Measurements from ENCODE around the gene CCNO. TPM values are rescaled to one million over a fixed set of nuclear protein-coding genes. Genes with fewer than 3 reads are reported as not detected.

CCNO gene
- total RNA-seq, 5 donors from 2014 or later (not counting 1 experiment from before 2014, with no cell fraction given), result 0.20 TPM; not detected in 4

DNA sequence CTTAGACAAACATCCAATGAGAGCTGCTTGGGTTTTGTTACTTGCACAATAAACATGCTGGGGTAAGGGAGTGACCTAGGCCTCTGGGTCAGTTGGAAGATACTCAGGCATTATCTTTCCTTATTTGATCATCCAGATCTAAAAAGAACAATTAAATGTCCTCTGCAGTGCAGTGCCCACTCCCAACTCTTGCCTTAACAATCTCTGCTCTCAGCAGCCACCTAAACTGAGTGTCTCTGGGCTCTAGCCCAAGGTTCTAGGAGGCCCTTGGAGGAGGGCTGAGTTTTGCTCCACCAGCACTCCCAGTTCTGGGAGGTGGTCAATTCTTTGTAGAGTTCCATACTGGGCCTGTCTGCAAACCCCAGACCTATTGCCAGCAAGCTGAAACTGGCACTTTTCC lies 8.1 kb downstream of the CCNO start:
- H3K4me1 Mint-ChIP-seq, result peaks cover 40 to 43% (median 42%) of the 10 kb centered on the region in 3 donors

GRCh38 chr5:55223812-55224240 lies 9.6 kb downstream of the CCNO start:
- no peaks in the 10 kb centered on the region for H3K36me3 Mint-ChIP-seq
- H3K36me3 ChIP-seq (ENCODE audit: control insufficient read depth in 2 of 2, extremely low read depth in 1 of 2, insufficient read depth in 1 of 2, low read length in 1 of 2), result no peaks in the 10 kb centered on the region
- WGBS (ENCODE audit: insufficient coverage), result no CpG with 5 or more reads among the region's 7 CpGs
- no peak overlapping the region for H3K4me3 ChIP-seq (ENCODE audit: control insufficient read depth in 1 of 2, extremely low read depth in 1 of 2, low read length in 1 of 2)
- peak overlapping the region in 2 of 3 donors; percentile 21 to 71 for H3K4me3 Mint-ChIP-seq
- peaks cover 8 to 46% of the 10 kb centered on the region in 2 experiments for H3K4me1 ChIP-seq (ENCODE audit: control insufficient read depth in 1 of 2, extremely low read depth in 1 of 2, insufficient read depth in 2 of 2, low read length in 2 of 2)
- peaks cover 41 to 45% (median 44%) of the 10 kb centered on the region in 3 donors for H3K4me1 Mint-ChIP-seq
- no peaks in the 10 kb centered on the region for H3K9me3 Mint-ChIP-seq
- peak overlapping the region in 1 of 2 donors; percentile 23 for H3K27ac Mint-ChIP-seq
- H3K9me3 ChIP-seq, result no peaks in the 10 kb centered on the region
- no peak for DNase-seq
- H3K27ac ChIP-seq (ENCODE audit: low read length), result no peak overlapping the region
- H3K27me3 Mint-ChIP-seq, result peaks cover 80 to 85% of the 10 kb centered on the region in 2 donors
- ChIA-PET CTCF (interaction anchor here (0.9 to 1.2 kb wide), 2 partner anchors 14 to 41 kb away, joined by 3 read pairs; no protein-coding TSS in a partner anchor), POLR2A (no interaction called here)
- H3K27me3 ChIP-seq (replicated peaks in 1 of 2; ENCODE audit: control insufficient read depth in 2 of 2, extremely low read depth in 1 of 2, insufficient read depth in 2 of 2, low read length in 1 of 2), result peaks cover 40 to 85% of the 10 kb centered on the region in 2 experiments
- ATAC-seq (replicated peaks in 1 of 4), result no peak

More for the DNA sequence above, 8.1 kb downstream of the CCNO start:
- ATAC-seq (replicated peaks in 1 of 4), result no peak
- H3K4me1 ChIP-seq (ENCODE audit: control insufficient read depth in 1 of 2, extremely low read depth in 1 of 2, insufficient read depth in 2 of 2, low read length in 2 of 2), result peaks cover 8 to 43% of the 10 kb centered on the region in 2 experiments
- no peaks in the 10 kb centered on the region for H3K36me3 ChIP-seq (ENCODE audit: control insufficient read depth in 2 of 2, extremely low read depth in 1 of 2, insufficient read depth in 1 of 2, low read length in 1 of 2)
- no peaks in the 10 kb centered on the region for H3K9me3 Mint-ChIP-seq
- ChIA-PET CTCF (no interaction called here), POLR2A (no interaction called here)
- peaks cover 84 to 86% of the 10 kb centered on the region in 2 donors for H3K27me3 Mint-ChIP-seq
- DNase-seq, result no peak
- H3K27me3 ChIP-seq (replicated peaks in 1 of 2; ENCODE audit: control insufficient read depth in 2 of 2, extremely low read depth in 1 of 2, insufficient read depth in 2 of 2, low read length in 1 of 2), result peaks cover 50 to 92% of the 10 kb centered on the region in 2 experiments
- no peak overlapping the region for H3K27ac ChIP-seq (ENCODE audit: low read length)
- H3K36me3 Mint-ChIP-seq, result no peaks in the 10 kb centered on the region
- H3K9me3 ChIP-seq, result no peaks in the 10 kb centered on the region
- H3K4me3 Mint-ChIP-seq, result peak overlapping the region in 1 of 3 donors; percentile 77
- no peak overlapping the region for H3K4me3 ChIP-seq (ENCODE audit: control insufficient read depth in 1 of 2, extremely low read depth in 1 of 2, low read length in 1 of 2)
- H3K27ac Mint-ChIP-seq, result no peak overlapping the region

- CTCF ChIA-PET, result interaction anchor here (0.9 to 1.2 kb wide), 2 partner anchors 13 to 41 kb away, joined by 3 read pairs; no protein-coding TSS in a partner anchor
- 7% methylated on average over 57 of the region's 61 CpGs for WGBS (ENCODE audit: insufficient coverage)
- peak overlapping the region in 2 of 3 donors; percentile 47 to 71 for H3K4me3 Mint-ChIP-seq
Observed at GRCh38 chr5:55222985-55223811, 10.2 kb downstream of the CCNO start.

GRCh38 chr5:55222092-55222984 lies 11.1 kb downstream of the CCNO start:
- H3K27me3 ChIP-seq (replicated peaks in 1 of 2; ENCODE audit: control insufficient read depth in 2 of 2, extremely low read depth in 1 of 2, insufficient read depth in 2 of 2, low read length in 1 of 2), result peaks cover 33 to 79% of the 10 kb centered on the region in 2 experiments
- peaks cover 34 to 39% (median 36%) of the 10 kb centered on the region in 3 donors for H3K4me1 Mint-ChIP-seq
- peak overlapping the region in 1 of 2 donors; percentile 58 for H3K4me3 ChIP-seq (ENCODE audit: control insufficient read depth in 1 of 2, extremely low read depth in 1 of 2, low read length in 1 of 2)
- H3K27ac Mint-ChIP-seq, result peak overlapping the region in 1 of 2 donors; percentile 24
- ATAC-seq (replicated peaks in 1 of 4), result peak in 1 of 4 experiments; percentile 19
- peaks cover 8 to 38% of the 10 kb centered on the region in 2 experiments for H3K4me1 ChIP-seq (ENCODE audit: control insufficient read depth in 1 of 2, extremely low read depth in 1 of 2, insufficient read depth in 2 of 2, low read length in 2 of 2)
- H3K27ac ChIP-seq (ENCODE audit: low read length), result no peak overlapping the region
- H3K27me3 Mint-ChIP-seq, result peaks cover 75 to 81% of the 10 kb centered on the region in 2 donors
- H3K9me3 ChIP-seq, result no peaks in the 10 kb centered on the region
- no peaks in the 10 kb centered on the region for H3K36me3 Mint-ChIP-seq
- WGBS (ENCODE audit: insufficient coverage), result 38% methylated on average over 21 of the region's 30 CpGs
- ChIA-PET CTCF (interaction anchor here (0.5 to 0.6 kb wide), 2 partner anchors 14 to 26 kb away, joined by 3 read pairs; no protein-coding TSS in a partner anchor), POLR2A (no interaction called here)
- no peaks in the 10 kb centered on the region for H3K36me3 ChIP-seq (ENCODE audit: control insufficient read depth in 2 of 2, extremely low read depth in 1 of 2, insufficient read depth in 1 of 2, low read length in 1 of 2)
- peak overlapping the region; percentile 13 to 71 (median 47) for H3K4me3 Mint-ChIP-seq
- no peaks in the 10 kb centered on the region for H3K9me3 Mint-ChIP-seq
- no peak for DNase-seq

More at GRCh38 chr5:55222985-55223811, 10.2 kb downstream of the CCNO start:
- Mint-ChIP-seq H3K4me1 (peaks cover 41 to 45% (median 44%) of the 10 kb centered on the region in 3 donors), H3K9me3 (no peaks in the 10 kb centered on the region), H3K36me3 (no peaks in the 10 kb centered on the region), H3K27ac (peak overlapping the region in 1 of 2 donors; percentile 24), H3K27me3 (peaks cover 78 to 84% of the 10 kb centered on the region in 2 donors)
- Histone ChIP-seq H3K27me3 (replicated peaks in 1 of 2; ENCODE audit: control insufficient read depth in 2 of 2, extremely low read depth in 1 of 2, insufficient read depth in 2 of 2, low read length in 1 of 2) (peaks cover 35 to 80% of the 10 kb centered on the region in 2 experiments), H3K9me3 (no peaks in the 10 kb centered on the region), H3K4me1 (ENCODE audit: control insufficient read depth in 1 of 2, extremely low read depth in 1 of 2, insufficient read depth in 2 of 2, low read length in 2 of 2) (peaks cover 8 to 46% of the 10 kb centered on the region in 2 experiments), H3K36me3 (ENCODE audit: control insufficient read depth in 2 of 2, extremely low read depth in 1 of 2, insufficient read depth in 1 of 2, low read length in 1 of 2) (no peaks in the 10 kb centered on the region), H3K4me3 (ENCODE audit: control insufficient read depth in 1 of 2, extremely low read depth in 1 of 2, low read length in 1 of 2) (peak overlapping the region; percentile 12 to 58), H3K27ac (ENCODE audit: low read length) (no peak overlapping the region)
- POLR2A ChIA-PET, result no interaction called here
- DNase-seq (peak in 2 of 35 experiments; percentile 8 to 31), ATAC-seq (replicated peaks in 1 of 4) (peak in 2 of 4 experiments; percentile 19 to 36)

DNA sequence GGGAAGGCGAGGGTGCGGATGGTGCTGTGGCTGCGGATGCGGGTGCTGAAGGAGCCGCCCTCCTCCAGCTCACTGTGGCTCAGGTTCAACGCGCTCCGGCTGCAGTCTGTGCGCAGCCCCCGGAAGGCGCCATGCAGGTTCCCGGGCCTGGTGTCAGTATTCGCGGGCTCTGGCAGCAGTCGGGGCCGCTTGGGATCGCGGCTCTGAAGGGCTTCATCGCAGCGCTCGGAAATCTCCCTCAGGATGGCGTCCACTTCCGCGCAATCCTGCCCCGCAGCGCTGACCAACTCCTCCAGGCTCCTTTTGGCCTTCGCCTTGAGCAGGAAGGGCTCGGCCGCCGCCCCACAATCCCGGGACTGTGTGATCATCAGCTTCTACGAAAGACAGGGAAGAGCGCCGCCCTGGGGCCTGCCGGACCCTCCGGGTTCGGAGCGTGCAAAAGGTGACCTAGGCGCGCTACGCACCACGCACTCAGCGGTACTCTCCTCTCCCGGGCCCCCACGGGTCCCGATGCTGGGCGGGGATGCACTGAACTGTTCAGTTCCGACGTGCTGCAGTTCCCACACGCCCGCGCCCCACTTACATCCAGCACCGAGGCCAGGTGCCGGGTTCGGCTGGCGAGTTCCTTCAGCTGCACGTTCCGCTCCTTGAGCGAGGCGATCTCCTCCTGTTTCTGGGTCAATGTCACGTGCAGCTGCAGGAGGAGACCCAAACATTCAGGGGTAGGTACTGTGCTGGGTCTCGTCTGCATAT lies 12.8 kb downstream of the CCNO start:
- DNase-seq (peak in 1 of 35 experiments; percentile 8), ATAC-seq (replicated peaks in 1 of 4) (peak in 3 of 4 experiments; percentile 41 to 50 (median 47))
- Mint-ChIP-seq H3K27me3 (peaks cover 71 to 76% of the 10 kb centered on the region in 2 donors), H3K36me3 (no peaks in the 10 kb centered on the region), H3K27ac (no peak overlapping the region), H3K4me3 (peak overlapping the region; percentile 43 to 78 (median 53)), H3K9me3 (no peaks in the 10 kb centered on the region), H3K4me1 (peaks cover 29 to 35% (median 29%) of the 10 kb centered on the region in 3 donors)
- CTCF ChIA-PET, result no interaction called here
- H3K4me1 ChIP-seq (ENCODE audit: control insufficient read depth in 1 of 2, extremely low read depth in 1 of 2, insufficient read depth in 2 of 2, low read length in 2 of 2), result peaks cover 8 to 24% of the 10 kb centered on the region in 2 experiments
- H3K27ac ChIP-seq (ENCODE audit: low read length), result no peak overlapping the region
- H3K36me3 ChIP-seq (ENCODE audit: control insufficient read depth in 2 of 2, extremely low read depth in 1 of 2, insufficient read depth in 1 of 2, low read length in 1 of 2), result no peaks in the 10 kb centered on the region
- no peaks in the 10 kb centered on the region for H3K9me3 ChIP-seq
- POLR2A ChIA-PET, result interaction anchor here in 1 of 2 donors (0.6 kb wide), 1 partner anchor 771 kb away, joined by 4 read pairs; no protein-coding TSS in a partner anchor
- H3K4me3 ChIP-seq (ENCODE audit: control insufficient read depth in 1 of 2, extremely low read depth in 1 of 2, low read length in 1 of 2), result peak overlapping the region in 1 of 2 donors; percentile 75
- 7% methylated on average over 62 of the region's 62 CpGs for WGBS (ENCODE audit: insufficient coverage)
- peaks cover 31 to 68% of the 10 kb centered on the region in 2 experiments for H3K27me3 ChIP-seq (replicated peaks in 1 of 2; ENCODE audit: control insufficient read depth in 2 of 2, extremely low read depth in 1 of 2, insufficient read depth in 2 of 2, low read length in 1 of 2)

All from T-cell (primary cell).